PC-3 (cell line): Measurements from ENCODE around the gene WDR86. TPM values are rescaled to one million over a fixed set of nuclear protein-coding genes. Genes with fewer than 3 reads are reported as not detected.

Experiments
- ATAC-seq: fragments of 200-7000 bp; cut with Tn5 transposase; 2 replicates; pipeline ENCODE4 v1.9.1; 2020; ENCODE audit warnings: mild to moderate bottlenecking, moderate library complexity
- Bru-seq: library from RNA; stranded (reverse); fragments of 400-500 nt; gene quantifications from one replicate; lab custom pipeline; 2021; lab: Mats Ljungman, UMichigan
- BruChase-seq, 2 experiments: library from RNA; stranded (reverse); fragments of 400-500 nt; gene quantifications; one replicate each; lab custom pipeline; 2021; lab: Mats Ljungman, UMichigan
- BruUV-seq: library from RNA; stranded (reverse); fragments of 400-500 nt; replicated peaks from 2 replicates; lab custom pipeline; 2021; lab: Mats Ljungman, UMichigan
- CTCF ChIA-PET: fragments of 300-600 bp; sonication (Branson Sonifier 250); formaldehyde crosslinking; loops from one replicate; lab custom pipeline; 2022; ENCODE audit warnings: antibody characterized with exemption; lab: Charles Lee
- POLR2A ChIA-PET: fragments of 300-600 bp; sonication (Branson Sonifier 250); formaldehyde crosslinking; loops from one replicate; lab custom pipeline; 2022; ENCODE audit warnings: antibody characterized with exemption; ENCODE audit not compliant: unreplicated experiment; lab: Charles Lee
- DNase-seq: peaks from one replicate; pipeline ENCODE4 v3.0.0-alpha.2; 2015
- H2AFZ ChIP-seq: fragments of 300-600 bp; sonication (generic); 2 replicates; pipeline ENCODE4 v1.6.0; 2016; ENCODE audit warnings: antibody characterized with exemption, low read length
- H3F3A ChIP-seq: fragments of 300-600 bp; sonication (generic); one replicate; pipeline ENCODE4 v1.6.0; 2017; ENCODE audit warnings: antibody characterized with exemption, low read length, control low read depth, mild to moderate bottlenecking; ENCODE audit not compliant: unreplicated experiment
- H3K27ac ChIP-seq: fragments of 300-600 bp; sonication (generic); 2 replicates; pipeline ENCODE4 v1.5.1; 2016; ENCODE audit warnings: mild to moderate bottlenecking, low read length
- H3K27me3 ChIP-seq: fragments of 300-600 bp; sonication (generic); 2 replicates; pipeline ENCODE4 v1.6.1; 2016; ENCODE audit warnings: low read length, mixed read lengths
- H3K36me3 ChIP-seq: fragments of 300-600 bp; sonication (generic); 2 replicates; pipeline ENCODE4 v1.6.1; 2016; ENCODE audit warnings: low read depth, mixed run types, low read length, mixed read lengths
- H3K4me1 ChIP-seq: fragments of 300-600 bp; sonication (generic); 2 replicates; pipeline ENCODE4 v1.5.1; 2016; ENCODE audit warnings: low read length; ENCODE audit not compliant: insufficient read depth
- H3K4me2 ChIP-seq: fragments of 300-600 bp; sonication (generic); 2 replicates; pipeline ENCODE4 v1.6.0; 2016; ENCODE audit warnings: low read length
- H3K4me3 ChIP-seq: fragments of 300-600 bp; sonication (generic); 2 replicates; pipeline ENCODE4 v1.5.1; 2016; ENCODE audit warnings: mild to moderate bottlenecking, low read length, mixed read lengths
- H3K79me2 ChIP-seq: fragments of 300-600 bp; sonication (generic); 2 replicates; pipeline ENCODE4 v1.6.1; 2017; ENCODE audit warnings: low read length, mixed read lengths
- H3K9ac ChIP-seq: fragments of 300-600 bp; sonication (generic); 2 replicates; pipeline ENCODE4 v1.6.0; 2016; ENCODE audit warnings: mild to moderate bottlenecking, low read length
- H3K9me2 ChIP-seq: fragments of 300-600 bp; sonication (generic); replicated peaks from 2 replicates; pipeline ENCODE4 v1.6.1; 2016; ENCODE audit warnings: mixed run types, low read length, mixed read lengths
- H3K9me3 ChIP-seq: fragments of 300-600 bp; sonication (generic); 2 replicates; pipeline ENCODE4 v1.6.1; 2016; ENCODE audit warnings: low read length, mixed read lengths
- H4K20me1 ChIP-seq: fragments of 300-600 bp; sonication (generic); 2 replicates; pipeline ENCODE4 v1.6.1; 2016; ENCODE audit warnings: low read length, mixed read lengths
- EZH2 ChIP-seq: fragments of 300-600 bp; sonication (generic); IDR thresholded peaks from one replicate; pipeline ENCODE4 v1.6.1; 2017; ENCODE audit warnings: antibody characterized with exemption, mild to moderate bottlenecking, low read length; ENCODE audit not compliant: unreplicated experiment
- EZH2phosphoT487 ChIP-seq: fragments of 300-600 bp; sonication (generic); IDR thresholded peaks from 2 replicates; pipeline ENCODE4 v1.6.1; 2018; ENCODE audit warnings: mild to moderate bottlenecking, antibody characterized with exemption, low read length, borderline replicate concordance
- intact Hi-C: fragments of 100-400 bp; cut with micrococcal nuclease; formaldehyde crosslinking; loops from 2 replicates; pipeline ENCODE4 v1.9.0; 2023
- long read RNA-seq: library from polyadenylated mRNA; unstranded; transcript quantifications from one replicate; pipeline ENCODE4 v2.0.0, GENCODE V29; 2021; ENCODE audit not compliant: unreplicated experiment
- total RNA-seq: library from RNA; depleted of rRNA; stranded (reverse); fragments of >200 nt; gene quantifications from 2 replicates; pipeline ENCODE4 v1.2.3, GENCODE V29; 2014; rRNA removed
- TF ChIP-seq, protein P1 (sequence below): fragments of 300-600 bp; sonication (generic); conservative IDR thresholded peaks from 2 replicates; pipeline ENCODE4 v1.5.1; 2017; ENCODE audit warnings: antibody characterized with exemption, low read depth, mild to moderate bottlenecking, low read length

Gene WDR86
- total RNA-seq (not detected in 2 replicates), Bru-seq, nascent RNA (percentile 6 among the genes with signal in this experiment), BruChase-seq, experiment 1, labeled RNA remaining after a 6-hour chase (percentile 14 among the genes with signal in this experiment), BruChase-seq, experiment 2, labeled RNA remaining after a 2-hour chase (percentile 16 among the genes with signal in this experiment)
- long read RNA-seq: 0 reads

GRCh38 chr7:151409667-151410404 is at the start of gene WDR86:
TSS of gene WDR86 (minus strand) at chr7:151410038. CDS start at chr7:151409589, 449 bp downstream.
- intact Hi-C loops: no loop called here
- Histone ChIP-seq H3K9me3 (no peaks in the 10 kb centered on the region), H3K9ac (no peak within 1 kb of the TSS), H2AFZ (no peak within 1 kb of the TSS), H3K4me1 (no peaks in the 10 kb centered on the region), H3F3A (no peaks in the 10 kb centered on the region), H3K36me3 (no peaks in the 10 kb centered on the region), H3K4me2 (no peak within 1 kb of the TSS), H4K20me1 (no peaks in the 10 kb centered on the region), H3K9me2 (no peaks in the 10 kb centered on the region), H3K79me2 (no peaks in the 10 kb centered on the region), H3K27me3 (peaks cover 19% of the 10 kb centered on the region), H3K4me3 (no peak within 1 kb of the TSS), H3K27ac (no peak within 1 kb of the TSS)
- no TSS peak for BruUV-seq
- ChIA-PET CTCF (no interaction called here), POLR2A (no interaction called here)
- DNase-seq (no peak), ATAC-seq (no peak)
- TF ChIP-seq, protein P1, sequence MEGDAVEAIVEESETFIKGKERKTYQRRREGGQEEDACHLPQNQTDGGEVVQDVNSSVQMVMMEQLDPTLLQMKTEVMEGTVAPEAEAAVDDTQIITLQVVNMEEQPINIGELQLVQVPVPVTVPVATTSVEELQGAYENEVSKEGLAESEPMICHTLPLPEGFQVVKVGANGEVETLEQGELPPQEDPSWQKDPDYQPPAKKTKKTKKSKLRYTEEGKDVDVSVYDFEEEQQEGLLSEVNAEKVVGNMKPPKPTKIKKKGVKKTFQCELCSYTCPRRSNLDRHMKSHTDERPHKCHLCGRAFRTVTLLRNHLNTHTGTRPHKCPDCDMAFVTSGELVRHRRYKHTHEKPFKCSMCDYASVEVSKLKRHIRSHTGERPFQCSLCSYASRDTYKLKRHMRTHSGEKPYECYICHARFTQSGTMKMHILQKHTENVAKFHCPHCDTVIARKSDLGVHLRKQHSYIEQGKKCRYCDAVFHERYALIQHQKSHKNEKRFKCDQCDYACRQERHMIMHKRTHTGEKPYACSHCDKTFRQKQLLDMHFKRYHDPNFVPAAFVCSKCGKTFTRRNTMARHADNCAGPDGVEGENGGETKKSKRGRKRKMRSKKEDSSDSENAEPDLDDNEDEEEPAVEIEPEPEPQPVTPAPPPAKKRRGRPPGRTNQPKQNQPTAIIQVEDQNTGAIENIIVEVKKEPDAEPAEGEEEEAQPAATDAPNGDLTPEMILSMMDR: no peak
- TF ChIP-seq EZH2phosphoT487: no peak
- no peak for TF ChIP-seq EZH2

GRCh38 chr7:151457534-151457933 is 47.7 kb upstream of the WDR86 start:
- Histone ChIP-seq H3K4me1 (peaks cover 22% of the 10 kb centered on the region), H3K9ac (no peak overlapping the region), H3K9me2 (no peaks in the 10 kb centered on the region), H4K20me1 (no peaks in the 10 kb centered on the region), H3K4me3 (no peak overlapping the region), H3K4me2 (no peak overlapping the region), H3F3A (no peaks in the 10 kb centered on the region), H3K27me3 (no peaks in the 10 kb centered on the region), H3K36me3 (no peaks in the 10 kb centered on the region), H3K79me2 (no peaks in the 10 kb centered on the region), H2AFZ (no peak overlapping the region), H3K9me3 (no peaks in the 10 kb centered on the region), H3K27ac (no peak overlapping the region)
- CTCF ChIA-PET: no interaction called here
- no TSS peak for BruUV-seq
- DNase-seq: no peak
- POLR2A ChIA-PET: no interaction called here
- no peak for ATAC-seq
- intact Hi-C loops: no loop called here
- TF ChIP-seq, protein P1: no peak
- TF ChIP-seq EZH2phosphoT487 (no peak), EZH2 (no peak)

GRCh38 chr7:151456782-151457181 is 46.9 kb upstream of the WDR86 start:
- no peak overlapping the region for H3K4me3 ChIP-seq
- no peak overlapping the region for H2AFZ ChIP-seq
- H3K4me2 ChIP-seq: no peak overlapping the region
- ATAC-seq (no peak), DNase-seq (no peak)
- TF ChIP-seq, protein P1: no peak
- no peak for TF ChIP-seq EZH2
- no peak for TF ChIP-seq EZH2phosphoT487
- H3K36me3 ChIP-seq: no peaks in the 10 kb centered on the region
- no peaks in the 10 kb centered on the region for H3F3A ChIP-seq
- intact Hi-C loops: no loop called here
- H3K9me2 ChIP-seq: no peaks in the 10 kb centered on the region
- CTCF ChIA-PET: no interaction called here
- H3K9ac ChIP-seq: no peak overlapping the region
- no peak overlapping the region for H3K27ac ChIP-seq
- POLR2A ChIA-PET: no interaction called here
- BruUV-seq: no TSS peak
- no peaks in the 10 kb centered on the region for H3K9me3 ChIP-seq
- H3K4me1 ChIP-seq: peaks cover 22% of the 10 kb centered on the region
- H3K27me3 ChIP-seq: no peaks in the 10 kb centered on the region
- H4K20me1 ChIP-seq: no peaks in the 10 kb centered on the region
- no peaks in the 10 kb centered on the region for H3K79me2 ChIP-seq
